ENCODE measurements around the gene EPOP.
"Not testable (repeated sequence)": the region's sequence is repeated elsewhere in the genome, so short reads cannot be mapped to it uniquely, and the experiment has no call there.

EPOP gene

DNA sequence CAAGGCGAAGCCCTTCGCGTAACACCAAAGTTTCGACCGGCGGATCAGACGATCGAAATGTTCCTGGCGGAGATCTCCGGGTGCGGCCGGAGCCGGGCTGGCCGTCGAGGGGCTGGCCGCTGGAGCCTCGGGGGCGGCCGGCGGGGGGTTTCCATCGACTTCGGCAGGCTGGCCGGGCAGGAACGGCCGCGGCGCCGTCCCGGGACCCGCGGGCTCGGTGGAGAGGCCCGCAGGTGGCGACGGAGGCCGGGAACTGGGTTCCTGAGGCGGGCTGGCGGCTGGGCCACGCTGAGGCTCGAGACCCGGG, 1.1 kb downstream of the EPOP start:
- no peak for DNase-seq (ENCODE audit: low spot score)

DNA sequence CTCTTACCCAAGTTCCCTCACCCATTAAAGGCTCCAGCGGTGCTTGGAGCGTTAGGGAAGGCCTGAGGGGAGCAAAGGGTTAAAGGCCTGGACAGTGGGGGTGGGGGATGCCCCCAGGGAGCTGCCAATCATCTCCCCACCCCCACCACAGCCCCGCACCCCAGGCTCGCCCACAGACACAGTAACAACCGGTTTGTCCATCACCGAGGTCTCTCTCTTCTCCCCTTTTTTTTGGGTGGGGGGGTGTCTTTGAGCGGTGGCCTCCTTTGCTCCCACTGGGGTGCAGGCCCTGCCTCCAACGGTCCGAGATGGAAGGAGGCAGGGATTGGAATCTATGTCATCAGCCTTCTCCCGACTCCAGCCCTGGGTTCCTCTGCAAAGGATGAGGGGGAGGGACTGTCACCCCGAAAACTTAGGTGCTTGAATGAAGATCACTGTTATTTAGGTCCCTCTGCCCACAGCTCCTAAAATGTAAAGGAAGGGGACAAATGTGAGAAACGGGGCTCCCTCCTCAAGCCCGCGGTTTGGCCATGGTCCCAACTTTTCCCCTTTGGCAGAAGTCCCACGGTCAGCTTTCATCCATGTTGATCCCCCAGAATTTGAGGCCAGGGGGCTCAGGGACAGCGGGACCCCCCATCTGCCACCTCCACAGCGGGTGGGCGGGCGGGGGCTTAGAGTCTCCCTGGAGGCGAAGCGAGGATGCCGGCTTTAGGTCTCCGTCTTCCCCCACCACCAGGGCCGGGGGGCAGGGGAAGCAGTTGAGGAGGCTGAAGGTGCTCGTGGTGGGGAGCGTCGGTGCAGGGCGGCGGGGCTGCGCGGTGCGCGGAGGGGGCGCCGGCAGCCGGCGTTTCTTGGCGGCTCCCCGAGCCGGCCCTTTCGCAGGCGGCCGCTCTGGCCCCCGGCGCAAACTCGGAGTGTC, 1.7 kb downstream of the EPOP start:
- no peak for DNase-seq (ENCODE audit: low spot score)

DNA sequence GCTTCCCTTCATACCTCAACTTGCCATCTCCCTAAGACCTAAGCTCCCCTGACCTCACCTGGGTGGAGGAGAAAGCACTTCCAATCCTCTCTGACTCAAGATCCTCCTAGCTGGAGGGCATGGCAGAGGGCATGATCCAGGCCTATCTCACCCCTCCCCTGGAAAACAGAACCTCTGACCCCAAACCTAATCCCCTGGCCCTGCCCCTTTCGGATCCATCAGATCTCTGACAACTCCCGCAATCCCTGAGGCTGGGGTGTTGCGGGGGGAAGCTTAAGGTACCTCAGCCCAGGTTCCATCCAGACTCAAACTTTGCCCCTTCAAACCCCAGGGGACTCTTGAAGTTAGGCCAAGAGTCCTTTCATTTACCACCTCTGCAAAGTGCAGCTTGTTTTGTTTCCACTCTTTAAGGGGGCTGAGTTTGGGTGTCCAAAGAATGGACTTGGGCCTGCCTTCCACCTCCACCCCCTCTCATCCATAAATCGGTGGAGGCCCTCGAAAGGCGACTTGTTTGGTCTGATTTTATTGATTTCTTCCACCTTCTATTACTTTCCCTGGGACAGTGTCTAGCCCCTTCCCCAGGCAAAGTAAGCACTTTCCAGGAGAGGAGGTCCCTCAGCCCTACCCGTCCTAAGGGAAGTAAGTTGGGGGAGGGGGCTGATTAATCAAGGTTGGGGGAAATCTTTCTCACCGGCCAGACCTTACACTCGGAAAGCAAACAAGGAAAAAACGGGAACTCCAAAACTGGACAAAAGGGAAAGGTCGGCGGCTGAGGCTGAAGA, 2.6 kb downstream of the EPOP start:
- no peak for DNase-seq (ENCODE audit: low spot score)

DNA sequence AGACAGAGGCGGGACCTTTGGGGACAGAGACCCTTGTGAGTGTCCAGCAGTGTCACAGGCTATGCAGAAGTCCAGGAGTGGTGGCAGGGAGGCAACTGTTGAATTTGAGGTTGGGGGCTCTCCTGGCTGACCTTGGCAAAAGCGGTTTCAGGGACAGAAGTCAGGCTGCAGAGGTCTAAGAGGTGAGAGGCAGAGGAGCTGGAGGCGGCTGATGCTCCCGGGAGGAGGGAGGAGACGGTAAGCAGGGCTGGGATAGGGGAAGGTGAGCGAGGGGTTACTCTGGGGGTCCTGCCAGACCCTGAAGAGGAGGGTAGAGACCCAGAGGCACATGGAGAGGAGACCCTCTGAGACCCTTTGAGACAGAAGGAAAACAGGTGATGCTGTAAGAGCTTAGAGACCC, 5.2 kb downstream of the EPOP start:
- no peak for DNase-seq (ENCODE audit: low spot score)

DNA sequence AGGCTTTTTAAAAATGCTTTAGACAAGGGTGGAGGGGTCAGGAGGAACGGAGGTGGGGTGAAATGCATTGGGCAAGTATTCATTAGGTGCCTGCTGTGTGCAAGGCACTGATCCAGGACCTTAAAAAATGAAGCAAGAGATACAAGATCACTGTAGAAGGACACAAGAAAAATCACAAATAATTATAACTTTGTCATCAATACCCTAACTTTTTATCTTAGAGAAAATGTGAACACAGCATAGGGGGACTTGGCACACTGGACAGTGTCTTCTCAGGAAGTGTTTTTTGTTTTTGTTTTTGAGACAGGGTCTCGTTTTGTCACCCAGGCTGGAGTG, 7.0 kb downstream of the EPOP start:
- DNase-seq (ENCODE audit: low spot score): no peak

DNA sequence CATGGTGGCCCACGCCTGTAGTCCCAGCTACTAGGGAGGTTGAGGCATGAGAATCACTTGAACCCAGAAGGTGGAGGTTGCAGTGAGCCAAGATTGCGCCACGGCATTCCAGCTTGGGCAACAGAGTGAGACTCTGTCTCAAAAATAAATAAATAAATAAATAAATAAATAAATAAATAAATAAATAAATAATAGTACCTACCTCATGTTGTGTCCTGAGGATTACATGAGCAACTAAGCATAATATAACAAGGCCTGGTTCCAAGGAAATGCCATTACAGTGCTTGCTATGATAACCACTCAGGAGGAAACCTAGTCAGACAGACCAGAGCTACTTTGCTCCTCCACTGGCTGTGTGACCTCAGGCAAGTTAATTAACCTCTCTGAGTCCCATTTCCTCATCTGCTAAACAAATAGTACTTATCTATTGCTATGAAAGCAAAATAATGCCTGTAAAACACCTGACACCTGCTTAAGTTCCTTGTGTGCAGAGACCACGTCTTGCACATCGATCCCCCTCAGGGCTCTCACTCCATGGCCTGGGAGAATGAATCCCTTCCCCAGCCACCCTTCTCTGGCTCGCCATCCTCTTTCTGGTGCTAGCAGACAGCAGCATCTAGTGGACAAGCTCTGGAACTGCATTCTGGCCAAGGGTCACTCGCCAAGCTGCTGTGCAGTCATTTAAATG, 7.5 kb downstream of the EPOP start:
- DNase-seq (ENCODE audit: low spot score): peak; percentile 70

DNA sequence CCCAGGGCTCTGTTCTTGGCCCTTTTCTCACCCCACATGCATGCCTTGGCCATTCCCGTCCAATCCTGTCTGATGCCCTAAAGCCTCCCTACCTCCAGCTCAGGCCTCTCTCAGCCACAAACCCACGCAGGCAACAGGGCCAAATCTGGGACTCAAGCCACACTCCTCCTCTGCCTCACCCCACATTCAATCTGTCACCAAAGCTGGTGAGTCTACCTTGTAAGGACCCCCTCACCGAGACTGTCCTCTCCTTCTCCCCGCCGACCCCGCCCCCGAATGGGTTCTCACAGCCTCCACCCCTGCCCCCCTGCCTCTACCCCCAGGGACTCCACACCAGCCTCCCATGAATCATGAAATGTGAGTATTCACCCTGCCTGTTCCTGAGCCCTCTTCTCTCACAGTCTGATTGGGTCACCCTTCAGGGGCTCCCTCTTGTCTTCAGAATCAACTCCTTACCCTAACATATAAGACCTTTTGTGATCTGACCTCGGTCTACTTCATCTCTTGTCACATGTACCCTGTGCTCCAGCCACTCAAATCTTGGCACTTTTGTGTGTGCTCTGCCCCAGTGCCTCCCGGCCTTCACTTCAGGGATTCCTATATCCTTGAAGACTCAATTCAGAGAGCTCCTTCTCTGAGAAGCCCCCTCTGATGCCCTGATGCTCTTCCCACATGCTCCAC, 10.7 kb downstream of the EPOP start:
- DNase-seq (ENCODE audit: low spot score): no peak

DNA sequence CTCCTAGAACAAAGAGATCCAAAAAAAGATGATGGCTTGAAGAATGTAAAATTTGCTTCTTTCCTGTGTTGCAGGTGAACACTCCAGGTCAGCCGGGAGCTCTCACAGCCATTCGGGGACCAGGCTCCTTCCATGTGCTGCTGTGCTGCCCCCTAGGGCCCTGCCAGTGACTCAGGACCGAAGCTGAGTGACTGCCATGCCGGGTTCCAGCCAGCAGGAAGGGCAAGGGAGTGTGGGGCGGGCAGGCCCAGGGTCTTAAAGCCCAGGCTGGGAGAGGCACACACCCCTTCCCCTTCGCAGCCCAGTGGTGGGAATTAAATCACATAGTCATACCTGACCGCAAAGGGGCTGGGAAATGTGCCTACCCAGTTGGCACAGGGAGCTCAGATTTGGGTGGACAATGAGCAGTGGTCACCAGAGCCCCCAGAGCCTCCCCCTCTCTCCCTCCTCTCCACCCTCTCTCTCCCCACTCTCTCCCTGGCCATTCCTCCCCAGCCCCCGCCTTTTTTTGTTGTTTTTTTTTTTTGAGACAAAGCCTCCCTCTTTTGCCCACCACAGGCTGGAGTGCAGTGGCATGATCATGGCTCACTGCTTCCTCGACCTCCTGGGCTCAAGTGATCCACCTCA, 11.5 kb downstream of the EPOP start:
- peak; percentile 33 for DNase-seq (ENCODE audit: low spot score)

DNA sequence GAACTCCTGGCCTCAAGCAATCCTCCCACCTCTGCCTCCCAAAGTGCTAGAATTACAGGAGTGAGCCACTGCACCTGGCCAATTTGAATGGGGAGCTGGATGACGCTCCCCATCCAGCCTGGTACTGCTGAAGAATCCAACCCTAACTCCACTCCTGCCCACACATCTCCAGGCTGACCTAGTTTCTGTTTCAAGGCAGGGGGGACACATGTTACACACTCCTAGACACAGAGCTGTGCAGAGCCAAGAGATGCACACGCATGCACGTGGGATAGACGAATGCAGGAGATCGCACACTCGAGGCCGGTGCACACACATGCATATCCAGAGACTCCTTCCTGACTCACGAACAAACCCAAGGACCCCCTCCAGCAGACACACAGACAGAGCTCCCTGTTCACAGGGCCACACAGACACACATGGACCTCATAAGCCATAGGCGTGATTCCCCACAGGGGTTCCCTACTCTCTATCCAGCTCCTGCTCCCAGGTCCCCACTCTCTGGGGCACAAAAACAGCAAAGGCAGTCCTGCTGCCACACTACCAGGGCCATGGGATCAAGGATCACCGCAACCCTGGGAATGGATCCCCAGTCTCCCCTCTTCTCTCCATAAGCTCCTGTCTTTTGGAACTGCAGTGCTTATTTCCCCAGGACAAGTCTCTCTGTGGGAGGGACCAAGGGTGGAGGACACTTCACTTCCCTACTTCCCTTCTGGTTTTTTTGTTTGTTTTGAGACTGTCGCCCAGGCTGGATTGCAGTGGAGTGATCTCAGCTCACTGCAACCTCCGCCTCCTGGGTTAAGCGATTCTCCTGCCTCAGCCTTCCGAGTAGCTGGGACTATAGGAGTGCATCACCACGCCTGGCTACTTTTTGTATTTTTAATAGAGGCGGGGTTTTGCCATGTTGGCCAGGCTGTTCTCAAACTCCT, 14.4 kb downstream of the EPOP start:
- no peak for DNase-seq (ENCODE audit: low spot score)

DNA sequence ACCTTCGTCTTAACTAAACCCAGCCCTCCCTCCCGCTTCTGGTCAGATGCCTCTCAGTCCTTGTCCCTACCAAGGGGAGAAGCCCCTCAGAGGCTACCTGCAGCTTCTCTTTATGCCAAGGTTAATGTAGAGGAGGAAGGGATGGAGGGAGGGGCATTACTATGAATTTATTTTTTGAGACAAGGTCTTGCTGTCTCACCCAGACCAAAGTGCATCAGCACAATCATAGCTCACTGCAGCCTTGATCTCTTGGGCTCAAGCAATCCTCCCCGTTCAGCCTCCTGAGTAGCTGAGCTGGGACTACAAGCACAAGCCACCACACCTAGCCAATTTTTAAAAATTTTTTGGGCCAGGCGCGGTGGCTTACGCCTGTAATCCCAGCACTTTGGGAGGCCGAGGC, 15.3 kb downstream of the EPOP start:
- no peak for DNase-seq (ENCODE audit: low spot score)

DNA sequence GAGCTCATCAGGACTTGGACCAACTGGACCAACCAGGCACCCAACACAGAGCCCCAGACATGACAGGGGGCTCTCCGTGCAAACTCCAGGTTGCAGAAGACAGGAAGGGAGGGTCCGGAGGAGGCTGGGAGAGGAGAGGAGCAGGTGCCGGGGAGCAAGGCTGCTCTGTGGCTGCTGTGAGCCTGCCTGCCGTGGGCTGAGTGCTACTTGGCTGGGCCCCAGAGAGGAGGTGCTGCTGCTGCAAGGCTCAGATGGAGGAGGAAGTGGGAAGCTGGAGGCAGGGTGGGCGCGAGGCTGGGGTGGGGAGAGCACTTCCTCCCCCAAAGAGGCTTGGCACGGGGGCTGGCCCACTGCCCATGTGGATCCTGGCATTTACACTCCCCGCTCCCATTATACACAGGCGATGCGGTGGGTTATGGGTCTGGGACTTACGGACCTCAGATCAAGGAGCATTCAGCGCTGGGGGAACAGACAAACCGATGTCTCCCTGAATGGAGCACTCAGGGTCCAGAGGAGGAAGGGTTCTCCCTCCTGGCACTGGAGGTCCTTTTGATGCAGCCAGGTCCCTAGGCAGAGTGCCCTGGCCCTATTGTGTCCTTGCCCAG, 15.9 kb downstream of the EPOP start:
- DNase-seq (ENCODE audit: low spot score): no peak

DNA sequence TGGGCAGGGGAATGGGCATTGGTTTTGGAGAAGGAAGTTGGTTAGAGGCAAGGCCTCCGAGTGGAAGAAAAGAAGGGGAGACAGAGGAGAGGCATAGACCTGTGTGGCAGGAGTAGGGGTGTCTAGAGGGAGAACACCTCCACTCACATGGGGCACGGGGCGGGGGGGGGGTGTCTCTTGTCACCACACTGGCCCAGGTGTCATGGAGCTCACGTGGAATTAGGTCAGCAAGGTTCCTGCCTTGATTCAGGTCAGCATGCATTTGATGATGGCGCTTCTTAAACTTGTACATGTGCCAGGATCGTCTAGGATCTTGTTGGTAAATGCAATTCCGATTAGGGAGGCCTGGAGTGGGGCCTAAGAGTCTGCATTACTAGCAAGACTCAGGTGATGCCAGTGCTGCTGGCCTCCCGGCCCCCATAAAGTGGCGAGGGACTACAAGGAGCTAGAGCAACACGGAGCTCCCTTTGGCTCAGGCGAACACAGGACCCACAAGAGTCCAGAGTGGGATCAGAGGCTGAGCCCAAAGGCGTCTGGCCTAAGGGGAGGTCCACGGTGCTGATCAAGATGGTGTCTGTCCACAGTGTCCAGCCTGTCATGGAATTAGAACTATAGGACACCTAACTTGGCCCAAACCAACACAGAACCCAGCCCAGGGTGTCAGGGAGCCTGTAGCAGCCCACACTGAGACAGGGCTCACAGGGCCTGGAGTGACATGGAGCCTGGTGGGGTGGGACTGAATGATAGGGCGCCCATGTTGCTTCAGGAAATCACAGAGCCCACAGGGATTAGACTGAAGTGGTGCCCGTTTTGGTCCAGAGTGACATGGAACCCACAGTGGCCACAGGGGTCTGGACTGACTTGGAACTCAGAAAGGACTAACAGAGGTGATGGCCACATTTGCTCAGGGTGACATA, 16.7 kb downstream of the EPOP start:
- no peak for DNase-seq (ENCODE audit: low spot score)

DNA sequence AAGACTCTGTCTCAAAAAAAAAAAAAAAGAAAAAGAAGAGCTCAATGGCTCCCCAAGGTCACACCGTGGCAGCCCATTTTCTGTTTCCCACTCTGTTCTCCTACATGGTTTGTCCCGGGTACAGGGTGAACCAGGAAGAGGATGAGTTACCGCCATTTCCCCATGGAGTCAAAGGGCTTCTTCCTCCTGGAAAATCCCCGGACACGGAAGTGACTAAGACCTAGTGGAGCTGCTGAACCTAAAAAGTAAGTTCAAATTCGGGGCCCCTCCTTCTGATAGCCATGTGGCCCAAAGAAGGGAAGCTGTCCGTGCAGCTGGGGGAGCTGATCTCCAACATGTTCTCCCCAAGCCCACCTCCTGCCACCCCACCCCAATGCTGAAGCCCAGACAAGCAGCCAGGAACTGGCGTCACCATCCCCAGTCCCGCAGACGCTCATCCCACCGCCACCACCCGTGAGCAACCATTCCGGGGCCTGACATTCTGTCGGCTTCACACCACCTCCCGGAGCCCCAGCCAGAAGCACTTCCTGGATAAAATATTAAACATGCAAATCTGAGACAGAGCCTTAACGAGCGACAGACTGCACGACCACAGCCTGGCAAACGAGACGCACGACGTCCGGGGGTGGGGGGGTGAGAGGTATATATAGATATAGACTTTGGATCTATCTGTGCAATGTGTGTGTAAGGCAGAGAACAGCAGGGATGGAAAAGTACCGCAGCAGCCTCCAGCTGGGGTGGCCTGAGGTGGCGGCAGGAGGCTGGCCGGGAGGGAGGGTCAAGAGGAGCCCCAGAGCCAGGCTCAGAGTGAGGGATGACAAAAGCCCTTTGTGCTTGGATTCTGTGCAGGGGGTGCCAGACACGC, 17.6 kb downstream of the EPOP start:
- no peak for DNase-seq (ENCODE audit: low spot score)

DNA sequence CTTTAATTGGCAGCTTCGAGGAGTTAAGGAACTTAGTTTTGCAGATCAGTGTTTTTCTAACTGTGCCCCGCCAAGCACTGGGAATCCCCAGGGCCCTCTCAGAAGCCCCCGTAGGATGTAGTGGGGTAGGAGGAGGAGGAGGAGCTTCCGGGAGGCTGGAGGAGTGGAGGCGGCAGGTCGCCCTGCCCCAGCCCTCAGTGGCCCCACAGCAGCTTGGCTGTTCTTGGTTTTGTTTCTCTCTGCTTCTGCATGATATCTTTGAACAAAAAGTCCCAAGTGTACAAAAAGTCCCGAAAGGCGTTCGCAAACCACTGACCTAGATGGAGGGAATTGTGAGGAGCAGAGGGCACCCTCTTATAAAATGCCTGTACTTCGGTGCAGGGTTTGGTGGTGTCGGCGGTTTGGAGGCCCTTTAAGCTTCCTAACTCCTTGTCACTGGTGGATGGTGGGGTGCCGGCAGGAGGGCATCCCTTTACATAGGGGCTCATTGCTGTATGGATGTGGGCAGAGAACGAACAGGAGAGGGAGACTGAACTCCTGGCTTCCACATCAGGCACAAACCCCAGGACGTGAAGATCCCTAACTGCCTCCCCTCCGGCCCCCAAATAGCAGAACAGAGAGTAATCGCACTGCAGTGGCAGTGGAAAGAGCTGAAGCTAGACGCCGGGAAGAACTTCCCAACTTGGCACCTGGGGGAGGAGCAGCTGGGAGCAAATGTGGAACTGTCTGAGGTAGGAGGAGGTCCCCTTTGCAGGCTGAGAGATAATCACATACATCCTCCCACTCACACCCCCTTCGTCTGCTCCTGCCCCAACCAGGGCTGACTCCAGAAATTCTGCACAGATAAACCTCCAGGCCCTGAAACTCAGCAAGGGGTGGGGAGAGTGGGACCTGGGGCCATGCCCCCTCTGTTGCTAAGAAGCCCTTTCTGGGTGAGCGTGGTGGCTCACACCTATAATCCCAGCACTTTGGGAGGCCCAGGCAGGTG, 20.1 kb downstream of the EPOP start:
- DNase-seq (ENCODE audit: low spot score): no peak

DNA sequence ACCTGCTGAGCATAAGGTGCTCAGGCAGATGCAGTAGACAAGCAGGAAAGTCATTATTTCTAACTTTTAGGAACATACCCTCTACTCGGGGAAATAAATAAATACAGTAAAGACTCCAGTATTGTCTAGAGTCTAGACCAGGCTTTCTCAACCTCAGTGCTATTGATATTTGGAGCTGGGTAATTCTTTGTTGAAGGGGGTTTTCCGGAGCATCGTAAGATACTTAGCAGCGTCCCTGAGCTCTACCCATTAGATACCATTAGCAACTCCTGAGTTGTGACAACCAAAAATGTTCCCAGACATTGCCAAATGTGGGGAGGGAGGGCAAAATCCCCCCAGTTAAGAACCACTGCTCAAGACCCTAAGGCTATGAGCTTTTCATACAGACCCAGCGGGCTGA, 21.1 kb downstream of the EPOP start:
- DNase-seq (ENCODE audit: low spot score): no peak

DNA sequence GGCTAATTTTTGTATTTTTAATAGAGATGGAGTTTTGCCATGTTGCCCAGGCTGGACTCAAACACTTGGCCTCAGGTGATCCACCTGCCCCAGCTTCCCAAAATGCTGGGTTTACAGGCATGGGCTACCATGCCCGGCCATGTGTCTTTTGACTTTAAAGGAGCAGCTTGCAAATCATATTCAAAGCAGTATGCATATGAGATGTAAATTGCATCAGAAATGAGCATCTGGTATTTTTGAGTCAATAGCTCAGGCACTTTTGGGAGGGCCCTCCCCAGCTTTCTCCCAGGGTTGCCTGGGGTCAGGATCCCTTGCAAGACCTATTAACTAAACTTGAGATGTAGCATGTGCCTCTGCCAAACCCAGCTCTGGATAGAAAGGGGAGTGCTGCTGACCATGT, 21.5 kb downstream of the EPOP start:
- DNase-seq (ENCODE audit: low spot score): no peak

DNA sequence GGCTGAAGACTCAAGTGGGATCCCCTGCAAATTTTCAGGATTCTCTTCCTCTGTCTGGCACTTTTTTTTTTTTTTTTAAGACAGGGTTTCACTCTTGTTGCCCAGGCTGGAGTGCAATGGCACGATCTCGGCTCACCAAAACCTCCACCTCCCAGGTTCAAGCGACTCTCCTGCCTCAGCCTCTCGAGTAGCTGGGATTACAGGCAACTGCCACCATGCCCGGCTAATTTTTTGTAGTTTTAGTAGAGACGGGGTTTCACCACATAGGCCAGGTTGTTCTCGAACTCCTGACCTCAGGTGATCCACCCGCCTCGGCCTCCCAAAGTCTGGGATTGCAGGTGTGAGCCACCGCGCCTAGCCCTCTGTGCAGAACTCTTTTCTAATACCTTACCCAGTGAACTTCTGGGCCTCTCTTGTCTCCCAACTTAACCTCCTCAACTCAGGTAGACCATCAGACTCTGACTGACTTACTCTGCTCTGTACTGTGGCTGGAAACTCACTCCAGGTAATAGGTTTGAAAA, 24.0 kb downstream of the EPOP start:
- not testable (repeated sequence) for DNase-seq (ENCODE audit: low spot score)

All from CD4-positive, alpha-beta T cell treated with Interleukin-15 for 4 hours (primary cell).